Activated B cell treated with CpG ODN at 0.5 μM for 24 hours (primary cell): ENCODE measurements around the gene NRF1. TPM values are rescaled to one million over a fixed set of nuclear protein-coding genes. Genes with fewer than 3 reads are reported as not detected.
"Not testable (repeated sequence)": the region's sequence is repeated elsewhere in the genome, so short reads cannot be mapped to it uniquely, and the experiment has no call there.

Experiments
- ATAC-seq: fragments of 200-7000 bp; cut with Tn5 transposase; one replicate; pipeline ENCODE4 v1.10.0; 2021; ENCODE audit warnings: low read depth, mild to moderate bottlenecking, moderate library complexity
- CTCF ChIA-PET: fragments of 350-600 bp; sonication (Branson Sonifier 250); formaldehyde crosslinking; loops from one replicate; lab custom pipeline; 2021; ENCODE audit warnings: antibody characterized with exemption; lab: Charles Lee
- POLR2A ChIA-PET: fragments of 350-600 bp; sonication (Branson Sonifier 250); formaldehyde crosslinking; loops from one replicate; lab custom pipeline; 2021; ENCODE audit warnings: antibody characterized with exemption; lab: Charles Lee
- DNase-seq: peaks from one replicate; pipeline ENCODE4 v3.0.0; 2022
- H3K27ac Mint-ChIP-seq: one replicate; pipeline ENCODE4 v1.8.0; 2020; ENCODE audit warnings: mixed read lengths
- H3K27me3 Mint-ChIP-seq: one replicate; pipeline ENCODE4 v1.8.0; 2021; ENCODE audit warnings: mixed read lengths
- H3K36me3 Mint-ChIP-seq: one replicate; pipeline ENCODE4 v1.8.0; 2021; ENCODE audit warnings: low read depth, mixed read lengths
- H3K4me1 Mint-ChIP-seq: one replicate; pipeline ENCODE4 v1.8.0; 2021; ENCODE audit warnings: mixed read lengths
- H3K4me3 Mint-ChIP-seq: one replicate; pipeline ENCODE4 v1.8.0; 2020; ENCODE audit warnings: mild to moderate bottlenecking, mixed read lengths
- H3K9me3 Mint-ChIP-seq: one replicate; pipeline ENCODE4 v1.8.0; 2020; ENCODE audit warnings: mixed read lengths
- CTCF ChIP-seq: fragments of 200-600 bp; IDR thresholded peaks from one replicate; pipeline ENCODE4 v1.8.0; 2022; ENCODE audit warnings: antibody characterized with exemption, mild to moderate bottlenecking
- intact Hi-C: fragments of 100-400 bp; cut with micrococcal nuclease; formaldehyde crosslinking; loops from one replicate; pipeline ENCODE4 v1.15.1; 2024
- total RNA-seq: library from RNA; stranded (reverse); gene quantifications from 2 replicates; pipeline ENCODE4 v1.2.3, GENCODE V29; 2022

NRF1 gene
- total RNA-seq, 1 donor from 2014 or later = 27.4 TPM

- no peak for ATAC-seq
- TF ChIP-seq CTCF = no peak
- ChIA-PET POLR2A (no interaction called here), CTCF (no interaction called here)
- no peak overlapping the region for H3K4me3 Mint-ChIP-seq
- no peak for DNase-seq
- intact Hi-C loops = no loop called here
- H3K9me3 Mint-ChIP-seq = no peaks in the 10 kb centered on the region
- H3K27ac Mint-ChIP-seq = no peak overlapping the region
- no peaks in the 10 kb centered on the region for H3K4me1 Mint-ChIP-seq
- H3K36me3 Mint-ChIP-seq = peaks cover 23% of the 10 kb centered on the region
- no peaks in the 10 kb centered on the region for H3K27me3 Mint-ChIP-seq
These were observed 56.0 kb downstream of the NRF1 start for GRCh38 chr7:129667551-129667950.

- CTCF ChIA-PET = no interaction called here
- intact Hi-C loops = no loop called here
- H3K27ac Mint-ChIP-seq = no peak overlapping the region
- ATAC-seq = no peak
- no peak for TF ChIP-seq CTCF
- POLR2A ChIA-PET = no interaction called here
- H3K36me3 Mint-ChIP-seq = peaks cover 15% of the 10 kb centered on the region
- no peak for DNase-seq
- no peaks in the 10 kb centered on the region for H3K4me1 Mint-ChIP-seq
- H3K27me3 Mint-ChIP-seq = no peaks in the 10 kb centered on the region
- H3K4me3 Mint-ChIP-seq = no peak overlapping the region
- H3K9me3 Mint-ChIP-seq = peaks cover 2% of the 10 kb centered on the region
These were observed 58.4 kb downstream of the NRF1 start for GRCh38 chr7:129669901-129670300.

- H3K4me3 Mint-ChIP-seq = no peak overlapping the region
- no peak for TF ChIP-seq CTCF
- ChIA-PET CTCF (no interaction called here), POLR2A (no interaction called here)
- no peaks in the 10 kb centered on the region for H3K4me1 Mint-ChIP-seq
- no peak for DNase-seq
- ATAC-seq = no peak
- no peak overlapping the region for H3K27ac Mint-ChIP-seq
- no peaks in the 10 kb centered on the region for H3K27me3 Mint-ChIP-seq
- intact Hi-C loops = no loop called here
- H3K9me3 Mint-ChIP-seq = peaks cover 6% of the 10 kb centered on the region
- peaks cover 19% of the 10 kb centered on the region for H3K36me3 Mint-ChIP-seq
These were observed 59.1 kb downstream of the NRF1 start for GRCh38 chr7:129670656-129671055.

- H3K9me3 Mint-ChIP-seq = peaks cover 6% of the 10 kb centered on the region
- ATAC-seq (no peak), DNase-seq (no peak)
- peaks cover 25% of the 10 kb centered on the region for H3K36me3 Mint-ChIP-seq
- H3K27me3 Mint-ChIP-seq = no peaks in the 10 kb centered on the region
- no peak overlapping the region for H3K27ac Mint-ChIP-seq
- TF ChIP-seq CTCF = no peak
- ChIA-PET CTCF (no interaction called here), POLR2A (no interaction called here)
- intact Hi-C loops = no loop called here
- H3K4me3 Mint-ChIP-seq = no peak overlapping the region
- H3K4me1 Mint-ChIP-seq = no peaks in the 10 kb centered on the region
These were observed 59.7 kb downstream of the NRF1 start for GRCh38 chr7:129671266-129671665.

GRCh38 chr7:129674475-129674874 lies 63.0 kb downstream of the NRF1 start:
- H3K27ac Mint-ChIP-seq, intact Hi-C loops, H3K27me3 Mint-ChIP-seq, DNase-seq, H3K9me3 Mint-ChIP-seq, POLR2A ChIA-PET, ATAC-seq, H3K4me1 Mint-ChIP-seq, H3K4me3 Mint-ChIP-seq: not testable (repeated sequence)
- peaks cover 45% of the 10 kb centered on the region for H3K36me3 Mint-ChIP-seq
- CTCF ChIA-PET = interaction anchor here (1.3 kb wide), 1 partner anchor 30 kb away, joined by 3 read pairs; no protein-coding TSS in a partner anchor

- H3K4me3 Mint-ChIP-seq = no peak overlapping the region
- peaks cover 50% of the 10 kb centered on the region for H3K36me3 Mint-ChIP-seq
- ATAC-seq (no peak), DNase-seq (no peak)
- ChIA-PET POLR2A (no interaction called here), CTCF (no interaction called here)
- intact Hi-C loops = no loop called here
- no peak overlapping the region for H3K27ac Mint-ChIP-seq
- no peaks in the 10 kb centered on the region for H3K4me1 Mint-ChIP-seq
- H3K9me3 Mint-ChIP-seq = peaks cover 6% of the 10 kb centered on the region
- H3K27me3 Mint-ChIP-seq = no peaks in the 10 kb centered on the region
- no peak for TF ChIP-seq CTCF
These were observed 64.0 kb downstream of the NRF1 start for GRCh38 chr7:129675521-129675920.
